Tibial nerve (tissue), 3 donors: Measurements from ENCODE around the gene MITF.

ENCODE experiments used
- CTCF ChIP-seq, 5 experiments: fragments of 200-600 bp in 3 of 5; fragments of 450-650 bp in 2 of 5; sonication (generic) in 3 of 5; IDR thresholded peaks; one replicate each; pipeline ENCODE4 v1.5.1; 2016 to 2019; ENCODE audit warnings: antibody characterized with exemption in 5 of 5, mild to moderate bottlenecking in 3 of 5, moderate library complexity in 2 of 5
- POLR2A ChIP-seq, 2 donors: fragments of 450-650 bp; IDR thresholded peaks; one replicate each; pipeline ENCODE4 v1.6.1; 2017; ENCODE audit warnings: antibody characterized with exemption in 2 of 2, mild to moderate bottlenecking in 2 of 2, moderate library complexity in 2 of 2

DNA sequence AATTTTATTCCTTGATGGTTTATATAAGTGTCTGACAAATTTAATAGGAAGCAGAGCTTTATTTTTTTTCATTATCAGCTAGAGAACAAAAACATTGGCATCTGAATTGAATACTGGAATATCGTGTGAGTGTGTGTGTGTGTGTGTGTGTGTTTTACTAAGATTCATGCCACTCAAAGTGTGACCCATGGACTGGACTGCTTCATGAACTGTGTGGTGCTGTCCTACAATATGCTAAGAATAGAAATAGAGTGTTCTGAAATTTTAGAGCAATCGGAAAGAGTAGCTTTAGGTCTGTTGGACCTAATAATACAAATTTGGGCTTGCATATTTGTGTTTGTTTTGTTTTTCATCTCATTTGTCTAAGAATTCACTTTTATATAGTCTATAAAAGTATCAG, 89.6 kb downstream of the MITF start:
- TF ChIP-seq CTCF (IDR thresholded peaks at IDR 0.05): no peak
- TF ChIP-seq POLR2A (IDR thresholded peaks at IDR 0.05): no peak
